GM20000 (cell line): ENCODE data around the gene CEP72.
"Not testable (repeated sequence)": the region's sequence is repeated elsewhere in the genome, so short reads cannot be mapped to it uniquely, and the experiment has no call there.

Source experiments
- DNase-seq: peaks from one replicate; pipeline ENCODE4 v3.0.0; 2012; ENCODE audit warnings: low spot score
- CTCF ChIP-seq: IDR thresholded peaks from 2 replicates; pipeline ENCODE4 v1.5.1; 2012; ENCODE audit warnings: mild to moderate bottlenecking, control low read depth; ENCODE audit errors: extremely low read depth, missing control alignments

The CEP72 gene

GRCh38 chr5:684751-685216, 72.6 kb downstream of the CEP72 start:
- no peak for DNase-seq
- no peak for TF ChIP-seq CTCF

GRCh38 chr5:685262-686171, 73.4 kb downstream of the CEP72 start:
- no peak for TF ChIP-seq CTCF
- no peak for DNase-seq

DNA sequence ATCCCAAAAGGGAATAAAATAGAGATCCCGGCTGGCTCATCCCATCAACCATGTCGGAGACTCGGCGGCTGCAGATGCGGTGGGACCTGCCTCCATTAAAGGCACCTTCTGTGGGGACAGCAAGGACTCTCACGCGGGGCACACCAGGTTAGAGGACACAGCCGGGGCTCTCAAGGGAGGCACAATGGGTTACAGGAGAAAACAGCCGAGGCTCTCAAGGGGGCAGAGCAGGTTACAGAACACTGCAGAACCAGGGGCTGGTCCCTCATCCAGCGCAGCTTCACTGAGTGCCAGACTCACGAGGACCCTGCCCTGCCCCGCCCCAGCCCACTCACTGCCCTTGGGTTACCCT, 74.0 kb downstream of the CEP72 start:
- not testable (repeated sequence) for DNase-seq

- not testable (repeated sequence) for DNase-seq
These were observed 74.8 kb downstream of the CEP72 start for GRCh38 chr5:686936-687335.

- DNase-seq, result not testable (repeated sequence)
These were observed 76.3 kb downstream of the CEP72 start for GRCh38 chr5:688348-689010.

- not testable (repeated sequence) for DNase-seq
These were observed 78.2 kb downstream of the CEP72 start for GRCh38 chr5:690293-690692.

GRCh38 chr5:691049-691448, 78.9 kb downstream of the CEP72 start:
- DNase-seq, result not testable (repeated sequence)

DNA sequence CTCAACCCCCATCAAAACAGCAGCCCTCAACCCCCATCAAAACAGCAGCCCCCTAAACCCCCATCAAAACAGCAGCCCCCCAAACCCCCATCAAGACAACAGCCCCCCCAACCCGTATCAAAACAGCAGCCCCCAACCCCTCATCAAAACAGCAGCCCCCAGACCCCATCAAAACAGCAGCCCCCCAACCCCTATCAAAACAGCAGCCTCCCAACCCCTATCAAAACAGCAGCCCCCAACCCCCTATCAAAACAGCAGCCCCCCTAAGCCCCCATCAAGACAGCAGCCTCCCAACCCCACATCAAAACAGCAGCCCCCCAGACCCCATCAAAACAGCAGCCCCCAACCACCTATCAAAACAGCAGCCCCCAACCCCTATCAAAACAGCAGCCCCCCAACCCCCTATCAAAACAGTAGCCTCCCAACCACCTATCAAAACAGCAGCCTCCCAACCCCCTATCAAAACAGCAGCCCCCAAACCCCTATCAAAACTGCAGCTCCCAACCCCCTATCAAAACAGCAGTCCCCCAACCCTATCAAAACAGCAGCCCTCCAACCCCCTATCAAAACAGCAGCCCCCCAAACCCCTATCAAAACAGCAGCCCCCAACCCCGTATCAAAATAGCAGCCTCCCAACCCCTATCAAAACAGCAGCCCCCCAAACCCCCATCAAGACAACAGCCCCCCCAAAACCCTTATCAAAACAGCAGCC, 79.8 kb downstream of the CEP72 start:
- no peak for TF ChIP-seq CTCF
- DNase-seq, result peak; percentile 6

- peak; percentile 8 for DNase-seq
These were observed 80.4 kb downstream of the CEP72 start for GRCh38 chr5:692529-693041.

GRCh38 chr5:693271-694041, 81.3 kb downstream of the CEP72 start, which contains the start of gene TPPP:
Gene TPPP, minus strand, starts transcription at chr5:693352. Its CDS starts 15,292 bp downstream, at chr5:678060.
- DNase-seq, result peak; percentile 95

DNA sequence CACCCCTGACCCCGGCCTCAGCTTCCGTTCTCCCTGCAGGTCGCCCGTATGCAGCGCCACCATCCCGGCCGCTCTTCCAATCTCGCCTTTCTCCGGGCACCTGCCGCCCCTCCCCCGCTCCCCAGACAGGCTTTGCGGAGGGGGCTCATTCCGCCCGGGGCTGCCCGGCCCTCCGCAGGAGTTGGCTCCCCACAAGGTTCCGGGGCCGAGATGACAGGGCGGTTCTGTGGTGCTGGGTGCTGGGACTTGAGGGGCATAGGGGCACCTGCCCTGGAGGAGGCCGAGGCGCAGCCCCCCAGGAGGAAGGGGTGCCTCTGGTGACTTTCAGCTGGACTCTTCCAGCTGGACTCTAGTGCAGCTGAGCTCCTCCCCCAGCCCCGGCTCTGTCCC, 81.9 kb downstream of the CEP72 start:
- not testable (repeated sequence) for DNase-seq

- not testable (repeated sequence) for DNase-seq
These were observed 83.3 kb downstream of the CEP72 start for GRCh38 chr5:695475-695874.

GRCh38 chr5:696191-696590, 84.1 kb downstream of the CEP72 start:
- not testable (repeated sequence) for DNase-seq

DNA sequence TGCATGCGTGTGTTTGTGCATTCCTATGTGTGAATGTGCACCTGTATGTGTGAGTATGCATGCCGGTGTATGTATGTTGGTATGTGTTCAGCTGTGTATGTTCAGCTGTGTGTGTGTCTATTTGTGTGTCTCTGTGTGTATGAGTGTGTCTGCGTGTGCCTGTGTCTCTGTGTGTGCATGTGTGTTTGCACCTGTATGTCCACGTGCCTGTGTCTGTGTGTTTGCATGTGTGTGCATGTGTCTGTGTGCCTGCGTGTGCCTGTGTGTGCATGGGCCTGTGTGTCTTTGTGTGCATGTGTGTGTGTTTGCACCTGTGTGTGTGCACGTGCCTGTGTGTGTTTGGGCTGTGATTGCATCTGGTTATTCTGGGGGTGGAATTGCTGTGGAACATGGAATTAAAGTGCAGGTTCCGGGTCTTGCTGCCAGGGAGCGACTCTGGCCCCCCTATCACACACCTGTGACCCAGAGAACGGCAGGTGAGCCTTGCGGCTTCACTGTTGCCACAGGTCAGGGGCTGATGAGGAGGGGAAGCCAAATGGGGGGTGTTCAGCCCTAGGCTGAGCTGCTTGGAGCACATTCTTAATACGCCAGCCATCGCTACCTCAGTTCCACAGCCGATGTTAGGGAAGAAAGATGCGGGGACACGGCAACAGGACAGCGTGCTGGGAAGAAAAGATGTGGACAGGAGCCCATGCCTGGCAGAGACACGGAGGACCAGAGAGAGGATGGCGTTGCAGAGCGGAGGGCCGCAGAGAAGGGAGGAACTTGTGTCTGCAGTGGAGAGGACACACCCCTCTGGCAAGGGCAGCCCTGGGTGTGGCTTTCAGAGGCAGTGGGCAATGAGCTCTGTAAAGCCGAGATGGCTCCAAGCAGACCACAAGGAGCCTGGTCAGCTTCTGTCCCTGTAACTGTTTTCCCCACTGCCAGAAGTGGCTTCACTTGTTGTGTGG, 84.9 kb downstream of the CEP72 start:
- DNase-seq, result not testable (repeated sequence)
